K562 (cell line): ENCODE measurements around the gene MALAT1. TPM values are rescaled to one million over a fixed set of nuclear protein-coding genes. Genes with fewer than 3 reads are reported as not detected.

Experiments
- BCLAF1 ChIP-seq, 2 experiments: fragments of 450-650 bp in 1 of 2; IDR thresholded peaks; 2 replicates each; pipeline ENCODE4 v1.6.1; 2011 to 2017; ENCODE audit warnings: low read depth in 2 of 2, antibody characterized with exemption in 1 of 2, borderline replicate concordance in 1 of 2, low read length in 1 of 2, mild to moderate bottlenecking in 1 of 2, mixed read lengths in 1 of 2; ENCODE audit not compliant: control insufficient read depth in 1 of 2
- BDP1 ChIP-seq: IDR thresholded peaks from 3 replicates; pipeline ENCODE4 v1.6.1; 2011; ENCODE audit not compliant: insufficient read length, insufficient read depth
- BMI1 ChIP-seq: fragments of 150-350 bp; IDR thresholded peaks from 2 replicates; pipeline ENCODE4 v1.6.1; 2014; ENCODE audit warnings: low read length
- CBX3 ChIP-seq, 2 experiments: IDR thresholded peaks; 1 replicate in 1 of 2; 2 replicates in 1 of 2; pipeline ENCODE4 v1.6.1; 2012; ENCODE audit warnings: inconsistent platforms in 2 of 2, low read length in 2 of 2, borderline replicate concordance in 1 of 2, control low read depth in 1 of 2
- DEAF1 ChIP-seq: fragments of 450-650 bp; formaldehyde crosslinking; IDR thresholded peaks from 2 replicates; pipeline ENCODE4 v1.4.0; 2020; ENCODE audit warnings: mild to moderate bottlenecking, moderate library complexity
- EP300 ChIP-seq: IDR thresholded peaks from 2 replicates; pipeline ENCODE4 v1.6.1; 2012; ENCODE audit warnings: low read length, improper control_type of control experiment
- EZH2 ChIP-seq: IDR thresholded peaks from 2 replicates; pipeline ENCODE4 v1.6.1; 2012; ENCODE audit warnings: low read depth, mild to moderate bottlenecking, inconsistent platforms, low read length, borderline replicate concordance
- MNT ChIP-seq, 2 experiments: fragments of 450-650 bp; conservative IDR thresholded peaks; 2 replicates each; pipeline ENCODE4 v1.6.1; 2017; ENCODE audit warnings: mild to moderate bottlenecking in 2 of 2, moderate library complexity in 2 of 2
- NONO ChIP-seq, 2 experiments: fragments of 200-400 bp in 1 of 2; fragments of 450-650 bp in 1 of 2; formaldehyde crosslinking in 1 of 2; IDR thresholded peaks; 2 replicates each; pipeline ENCODE4 v1.6.1; 2017; ENCODE audit warnings: low read depth in 2 of 2, mild to moderate bottlenecking in 2 of 2, moderate library complexity in 2 of 2, low read length in 1 of 2
- NR4A1 ChIP-seq, 2 experiments: fragments of 250-450 bp in 1 of 2; fragments of 450-650 bp in 1 of 2; sonication (Bioruptor Pico) in 1 of 2; IDR thresholded peaks; 2 replicates each; pipeline versions ENCODE4 v1.4.0 to v1.6.1; 2016 to 2020; ENCODE audit warnings: mild to moderate bottlenecking in 2 of 2, missing compliant biosample characterization in 1 of 2, missing genetic modification characterization in 1 of 2, moderate library complexity in 1 of 2
- PKNOX1 ChIP-seq: fragments of 450-650 bp; IDR thresholded peaks from 2 replicates; pipeline ENCODE4 v1.6.1; 2016
- POLR2AphosphoS5 ChIP-seq: IDR thresholded peaks from 2 replicates; pipeline ENCODE4 v1.6.1; 2011; ENCODE audit warnings: mild to moderate bottlenecking, low read depth, low read length, moderate library complexity; ENCODE audit not compliant: control insufficient read depth, insufficient read depth
- RBM39 ChIP-seq: fragments of 200-400 bp; formaldehyde crosslinking; optimal IDR thresholded peaks from 2 replicates; pipeline ENCODE3; 2018; ENCODE audit warnings: low read depth, low read length
- SMAD2 ChIP-seq: fragments of 150-350 bp; IDR thresholded peaks from 2 replicates; pipeline ENCODE4 v1.6.1; 2014; ENCODE audit warnings: low read depth, mild to moderate bottlenecking, low read length
- TGIF2 ChIP-seq: sonication (generic); formaldehyde crosslinking; IDR thresholded peaks from 2 replicates; pipeline ENCODE4 v1.8.1; 2022; ENCODE audit warnings: mild to moderate bottlenecking, missing genetic modification reagents, moderate library complexity
- TRIM24 ChIP-seq, 2 experiments: fragments of 450-650 bp; IDR thresholded peaks; 2 replicates each; pipeline ENCODE4 v1.6.1; 2016
- ZNF197 ChIP-seq: fragments of 200-800 bp; sonication (Bioruptor generic); IDR thresholded peaks from 2 replicates; pipeline ENCODE4 v1.6.1; 2016; ENCODE audit warnings: low read depth, missing genetic modification characterization, missing compliant biosample characterization
- ZNF212 ChIP-seq: fragments of 450-650 bp; formaldehyde crosslinking; IDR thresholded peaks from 2 replicates; pipeline ENCODE4 v1.4.0; 2020; ENCODE audit warnings: mild to moderate bottlenecking
- ZNF431 ChIP-seq: sonication (generic); formaldehyde crosslinking; IDR thresholded peaks from 2 replicates; pipeline ENCODE4 v1.8.0; 2022; ENCODE audit warnings: mild to moderate bottlenecking, missing genetic modification reagents
- ZSCAN29 ChIP-seq: fragments of 450-650 bp; IDR thresholded peaks from 2 replicates; pipeline ENCODE4 v1.6.1; 2017
- polyA plus RNA-seq, 8 experiments: library from polyadenylated mRNA; depleted of rRNA in 4 of 8; stranded (reverse) in 5 of 8; unstranded in 3 of 8; fragments of >200 nt; fragmentation: Nextera tagmentation in 2 of 8; fragmentation: Illumina TruSeq in 1 of 8; extraction: Ambion mirVana in 2 of 8; extraction: Trizol in 1 of 8; gene quantifications; 2 replicates each; pipeline versions ENCODE4 v1.2.1 to v1.2.3, GENCODE V29; 2011 to 2014; ENCODE audit warnings: inconsistent platforms in 1 of 8, missing spikeins in 1 of 8
- total RNA-seq, 7 experiments: library from RNA; depleted of rRNA in 6 of 7; stranded (reverse); fragments of >200 nt in 6 of 7; fragmentation: Illumina TruSeq in 2 of 7; extraction: Trizol in 2 of 7; gene quantifications; 2 replicates each; pipeline versions ENCODE4 v1.2.1 to v1.2.3, GENCODE V29; 2011 to 2021; ENCODE audit warnings: low replicate concordance in 1 of 7

The MALAT1 gene
- total and polyA plus RNA-seq, 9 of the 15 experiments (the other 6 are each of a cell fraction or from before 2014, with no cell fraction given): 363 to 8,715 (median 2,351) TPM

- no peak for TF ChIP-seq EZH2
- TF ChIP-seq BMI1: no peak
- no peak for TF ChIP-seq EP300
- TF ChIP-seq ZSCAN29: no peak
- TF ChIP-seq NR4A1 (CRISPR knock-in tag; IDR thresholded peaks at IDR 0.05): no peak
- no peak for TF ChIP-seq NR4A1 (tag; IDR thresholded peaks at IDR 0.05)
- TF ChIP-seq SMAD2: no peak
- peak; percentile 12; the same call in 1 of the 2 replicates for TF ChIP-seq PKNOX1
- no peak for TF ChIP-seq TRIM24 (IDR thresholded peaks at IDR 0.05)
- TF ChIP-seq NONO (IDR thresholded peaks at IDR 0.05; ENCODE audit: low read depth in 2 of 2, low read length in 1 of 2): peak in 1 of 2 experiments; percentile 37; a peak in 1 of 4 replicates
- no peak for TF ChIP-seq BCLAF1 (IDR thresholded peaks at IDR 0.05; ENCODE audit: borderline replicate concordance in 1 of 2, control insufficient read depth in 1 of 2, low read depth in 2 of 2, low read length in 1 of 2)
- no peak for TF ChIP-seq BDP1
- no peak for TF ChIP-seq CBX3 (IDR thresholded peaks at IDR 0.05; ENCODE audit: borderline replicate concordance in 1 of 2, low read length in 2 of 2)
- TF ChIP-seq ZNF431 (CRISPR knock-in tag): no peak
- peak; percentile 36; the same call in 1 of the 2 replicates for TF ChIP-seq POLR2AphosphoS5
- no peak for TF ChIP-seq RBM39
- peak in 1 of 2 experiments; percentile 70; a peak in 3 of 4 replicates for TF ChIP-seq MNT (conservative IDR thresholded peaks at IDR 0.05)
- no peak for TF ChIP-seq DEAF1 (CRISPR knock-in tag)
- TF ChIP-seq TGIF2 (CRISPR knock-in tag): peak; percentile 68; the same call in 1 of the 2 replicates
- no peak for TF ChIP-seq ZNF212
- no peak for TF ChIP-seq ZNF197 (CRISPR knock-in tag)
These were observed 26.1 kb downstream of the MALAT1 start, which contains the start of gene SCYL1 (continued) for GRCh38 chr11:65524741-65525545.
